ENCODE results near the gene MBNL1. TPM values are rescaled to one million over a fixed set of nuclear protein-coding genes. Genes with fewer than 3 reads are reported as not detected.

The MBNL1 gene
- total RNA-seq, 1 donor from 2014 or later = 295 TPM

- Mint-ChIP-seq H3K36me3 (ENCODE audit: low read depth) (peaks cover 41% of the 10 kb centered on the region), H3K4me3 (peak overlapping the region; percentile 70), H3K27ac (peak overlapping the region; percentile 94), H3K9me3 (peaks cover 11% of the 10 kb centered on the region), H3K4me1 (ENCODE audit: low read depth) (peaks cover 97% of the 10 kb centered on the region), H3K27me3 (ENCODE audit: insufficient read depth) (no peaks in the 10 kb centered on the region)
- intact Hi-C loops (cut with micrococcal nuclease) = loop anchor here (1.0 to 10.0 kb wide), 3 partner anchors 59 to 1710 kb away; partner anchors contain the start of genes EIF2A and SERP1
- no peak for DNase-seq (ENCODE audit: low spot score)
These were observed 11.7 kb upstream of the MBNL1 start for GRCh38 chr3:152256851-152257562.

DNA sequence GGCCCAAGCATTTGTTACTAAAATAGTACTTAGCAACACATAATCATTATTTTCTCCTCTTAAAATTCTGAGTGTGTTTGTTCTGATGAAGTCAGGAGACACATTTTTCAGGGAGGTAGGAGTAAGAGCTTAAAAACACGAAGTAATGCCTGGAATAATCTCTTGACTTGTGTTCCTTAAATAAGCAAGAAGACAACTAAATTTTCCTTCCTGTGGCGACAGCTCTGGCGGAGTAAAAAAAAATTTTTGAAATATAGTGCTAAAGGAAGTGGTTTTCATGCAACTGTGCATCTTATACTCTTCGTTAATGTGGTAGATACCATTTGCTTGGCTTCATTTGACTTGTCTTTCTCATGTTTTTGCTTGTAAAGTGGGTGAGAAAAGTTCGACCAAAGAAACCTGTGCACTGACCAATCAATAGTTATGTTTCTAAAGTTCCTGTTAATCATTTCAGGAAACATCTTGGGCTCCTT, 11.1 kb upstream of the MBNL1 start:
- intact Hi-C loops (cut with micrococcal nuclease) = loop anchor here (1.0 to 10.0 kb wide), 11 partner anchors 11 to 1710 kb away; partner anchors contain the start of genes EIF2A, GPR171, MBNL1 and SERP1
- H3K9me3 Mint-ChIP-seq = peaks cover 11% of the 10 kb centered on the region

DNA sequence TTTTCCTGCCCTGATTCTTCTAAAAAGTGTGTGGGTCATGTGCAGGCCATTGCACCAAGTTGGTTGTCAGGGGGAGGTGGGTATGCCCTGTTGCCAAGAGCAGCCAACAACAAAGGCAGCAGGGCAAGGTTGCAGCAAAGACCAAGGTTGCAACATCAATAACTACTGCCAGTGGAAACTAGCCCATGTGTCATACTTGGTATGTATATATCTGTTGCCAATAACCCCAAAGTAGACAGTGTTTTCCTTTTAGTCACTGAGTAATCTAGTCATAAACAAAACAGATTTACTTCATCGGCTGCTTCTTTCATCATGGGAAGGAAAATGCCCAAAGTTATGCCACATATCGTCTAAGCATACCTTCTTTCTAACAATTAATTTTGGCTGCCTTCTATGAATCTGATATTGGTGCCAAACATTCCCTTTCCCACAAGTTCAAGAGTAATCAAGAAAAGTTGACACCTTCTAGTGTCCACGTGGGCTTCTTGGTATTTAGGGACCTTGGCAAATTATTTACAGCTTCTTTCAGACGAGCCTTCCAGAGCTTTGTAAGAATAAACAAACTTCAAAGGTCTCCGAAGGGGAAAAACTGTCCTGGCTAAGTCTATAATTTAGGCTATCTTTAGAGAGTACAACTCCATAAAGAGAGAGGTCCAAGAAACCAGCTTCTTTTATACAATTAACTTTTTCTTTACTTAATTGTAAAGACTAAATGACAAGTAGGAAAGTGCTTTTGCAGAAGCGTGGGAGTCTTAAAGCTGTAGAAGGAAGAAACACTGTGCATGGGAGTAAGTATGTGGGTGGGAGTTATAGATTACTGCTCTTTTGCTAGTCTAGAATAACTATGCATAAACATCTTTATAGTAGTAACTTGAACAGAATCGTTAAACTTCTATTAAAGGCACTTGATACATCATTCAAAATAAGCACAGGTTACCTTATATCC, 10.0 kb upstream of the MBNL1 start:
- peak; percentile 62 for DNase-seq (ENCODE audit: low spot score)
- Mint-ChIP-seq H3K4me1 (ENCODE audit: low read depth) (peaks cover 90% of the 10 kb centered on the region), H3K27me3 (ENCODE audit: insufficient read depth) (no peaks in the 10 kb centered on the region), H3K9me3 (peaks cover 9% of the 10 kb centered on the region), H3K27ac (peak overlapping the region; percentile 98), H3K4me3 (peak overlapping the region; percentile 81), H3K36me3 (ENCODE audit: low read depth) (peaks cover 36% of the 10 kb centered on the region)
- intact Hi-C loops (cut with micrococcal nuclease) = loop anchor here (1.0 to 10.0 kb wide), 10 partner anchors 10 to 1711 kb away; partner anchors contain the start of genes EIF2A, GPR171, MBNL1 and SERP1

More for the DNA sequence above, 11.1 kb upstream of the MBNL1 start:
- H3K4me1 Mint-ChIP-seq (ENCODE audit: low read depth) = peaks cover 96% of the 10 kb centered on the region
- H3K36me3 Mint-ChIP-seq (ENCODE audit: low read depth) = peaks cover 42% of the 10 kb centered on the region
- H3K4me3 Mint-ChIP-seq = peak overlapping the region; percentile 70
- H3K27me3 Mint-ChIP-seq (ENCODE audit: insufficient read depth) = no peaks in the 10 kb centered on the region
- no peak for DNase-seq (ENCODE audit: low spot score)
- peak overlapping the region; percentile 94 for H3K27ac Mint-ChIP-seq

- peak overlapping the region; percentile 85 for H3K27ac Mint-ChIP-seq
- peaks cover 90% of the 10 kb centered on the region for H3K4me1 Mint-ChIP-seq (ENCODE audit: low read depth)
- H3K9me3 Mint-ChIP-seq = peaks cover 5% of the 10 kb centered on the region
- intact Hi-C loops (cut with micrococcal nuclease) = loop anchor here (5.0 to 10.0 kb wide), 2 partner anchors 1365 to 1712 kb away; partner anchors contain the start of genes EIF2A and SERP1
- DNase-seq (ENCODE audit: low spot score) = no peak
- peaks cover 38% of the 10 kb centered on the region for H3K36me3 Mint-ChIP-seq (ENCODE audit: low read depth)
- no peaks in the 10 kb centered on the region for H3K27me3 Mint-ChIP-seq (ENCODE audit: insufficient read depth)
- H3K4me3 Mint-ChIP-seq = peak overlapping the region; percentile 75
These were observed 9.3 kb upstream of the MBNL1 start for GRCh38 chr3:152259468-152259867.

- peak overlapping the region; percentile 2 for H3K4me3 Mint-ChIP-seq
- no peaks in the 10 kb centered on the region for H3K27me3 Mint-ChIP-seq (ENCODE audit: insufficient read depth)
- intact Hi-C loops (cut with micrococcal nuclease) = no loop called here
These were observed 8.7 kb upstream of the MBNL1 start for GRCh38 chr3:152260026-152260425.

GRCh38 chr3:152260529-152260928, 8.2 kb upstream of the MBNL1 start:
- H3K4me1 Mint-ChIP-seq (ENCODE audit: low read depth) = peaks cover 88% of the 10 kb centered on the region
- H3K9me3 Mint-ChIP-seq = peaks cover 3% of the 10 kb centered on the region
- H3K27me3 Mint-ChIP-seq (ENCODE audit: insufficient read depth) = no peaks in the 10 kb centered on the region
- no peak for DNase-seq (ENCODE audit: low spot score)
- H3K36me3 Mint-ChIP-seq (ENCODE audit: low read depth) = peaks cover 35% of the 10 kb centered on the region
- no peak overlapping the region for H3K27ac Mint-ChIP-seq
- no peak overlapping the region for H3K4me3 Mint-ChIP-seq
- intact Hi-C loops (cut with micrococcal nuclease) = no loop called here

More at GRCh38 chr3:152260026-152260425, 8.7 kb upstream of the MBNL1 start:
- peak overlapping the region; percentile 36 for H3K27ac Mint-ChIP-seq
- peaks cover 5% of the 10 kb centered on the region for H3K9me3 Mint-ChIP-seq
- peaks cover 38% of the 10 kb centered on the region for H3K36me3 Mint-ChIP-seq (ENCODE audit: low read depth)
- DNase-seq (ENCODE audit: low spot score) = no peak
- peaks cover 89% of the 10 kb centered on the region for H3K4me1 Mint-ChIP-seq (ENCODE audit: low read depth)

DNA sequence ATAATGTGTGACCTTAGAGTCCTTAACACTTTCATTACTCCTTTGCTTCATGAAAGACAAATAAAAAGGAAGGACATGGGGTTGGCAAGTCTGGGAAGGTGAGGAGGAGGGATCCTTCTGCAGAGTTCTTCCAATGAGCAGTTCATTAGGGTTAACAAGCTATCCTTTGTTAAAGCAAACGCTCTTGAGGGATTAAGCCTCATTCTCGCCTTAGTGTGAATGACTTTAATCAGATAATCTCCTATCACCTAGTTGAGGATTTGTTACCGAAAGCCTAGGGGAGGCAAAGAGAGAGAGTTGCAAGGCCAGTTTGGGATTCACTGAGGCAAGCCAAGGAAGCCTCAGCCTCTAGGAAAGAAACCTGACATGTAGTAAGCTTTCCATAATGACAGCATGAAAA, 7.4 kb upstream of the MBNL1 start:
- Mint-ChIP-seq H3K27me3 (ENCODE audit: insufficient read depth) (no peaks in the 10 kb centered on the region), H3K9me3 (no peaks in the 10 kb centered on the region), H3K4me3 (no peak overlapping the region), H3K27ac (no peak overlapping the region), H3K4me1 (ENCODE audit: low read depth) (peaks cover 88% of the 10 kb centered on the region), H3K36me3 (ENCODE audit: low read depth) (peaks cover 32% of the 10 kb centered on the region)
- DNase-seq (ENCODE audit: low spot score) = no peak
- intact Hi-C loops (cut with micrococcal nuclease) = no loop called here

GRCh38 chr3:152263711-152264110, 5.0 kb upstream of the MBNL1 start:
- H3K27me3 Mint-ChIP-seq (ENCODE audit: insufficient read depth) = no peaks in the 10 kb centered on the region
- peaks cover 85% of the 10 kb centered on the region for H3K4me1 Mint-ChIP-seq (ENCODE audit: low read depth)
- no peaks in the 10 kb centered on the region for H3K9me3 Mint-ChIP-seq
- peak overlapping the region; percentile 61 for H3K27ac Mint-ChIP-seq
- DNase-seq (ENCODE audit: low spot score) = no peak
- intact Hi-C loops (cut with micrococcal nuclease) = no loop called here
- no peak overlapping the region for H3K4me3 Mint-ChIP-seq
- peaks cover 29% of the 10 kb centered on the region for H3K36me3 Mint-ChIP-seq (ENCODE audit: low read depth)

DNA sequence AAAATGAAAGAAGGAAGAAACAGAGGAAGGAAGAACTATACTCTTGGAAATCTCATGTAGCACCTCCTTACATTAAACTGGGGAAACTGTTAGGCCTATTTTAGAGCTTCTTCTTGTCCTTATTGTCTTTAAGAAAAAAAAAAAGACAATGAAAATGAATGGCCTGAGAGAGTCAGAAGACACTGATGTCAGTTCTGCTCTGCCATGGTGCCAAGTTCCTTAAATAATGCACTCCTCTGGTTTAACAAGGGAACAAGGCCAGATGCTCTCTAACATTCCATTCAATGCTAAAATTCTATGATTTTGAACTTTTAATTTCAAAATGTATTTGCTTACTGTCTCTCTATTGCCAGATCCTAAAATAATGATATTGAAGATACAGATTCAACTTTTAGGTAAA, 4.4 kb upstream of the MBNL1 start:
- Mint-ChIP-seq H3K27me3 (ENCODE audit: insufficient read depth) (no peaks in the 10 kb centered on the region), H3K4me1 (ENCODE audit: low read depth) (peaks cover 78% of the 10 kb centered on the region), H3K36me3 (ENCODE audit: low read depth) (peaks cover 25% of the 10 kb centered on the region), H3K27ac (peak overlapping the region; percentile 54), H3K4me3 (peak overlapping the region; percentile 3), H3K9me3 (no peaks in the 10 kb centered on the region)
- intact Hi-C loops (cut with micrococcal nuclease) = no loop called here
- DNase-seq (ENCODE audit: low spot score) = no peak

GRCh38 chr3:152266221-152266995, 2.3 kb upstream of the MBNL1 start:
- H3K36me3 Mint-ChIP-seq (ENCODE audit: low read depth) = peaks cover 32% of the 10 kb centered on the region
- H3K4me1 Mint-ChIP-seq (ENCODE audit: low read depth) = peaks cover 67% of the 10 kb centered on the region
- H3K27ac Mint-ChIP-seq = peak overlapping the region; percentile 94
- intact Hi-C loops (cut with micrococcal nuclease) = loop anchor here (5.0 kb wide), 1 partner anchor 896 kb away; the partner anchor contains the start of gene RAP2B
- DNase-seq (ENCODE audit: low spot score) = no peak
- peak overlapping the region; percentile 90 for H3K4me3 Mint-ChIP-seq
- H3K9me3 Mint-ChIP-seq = no peaks in the 10 kb centered on the region
- no peaks in the 10 kb centered on the region for H3K27me3 Mint-ChIP-seq (ENCODE audit: insufficient read depth)

- no peak for DNase-seq (ENCODE audit: low spot score)
- H3K4me1 Mint-ChIP-seq (ENCODE audit: low read depth) = peaks cover 73% of the 10 kb centered on the region
- no peaks in the 10 kb centered on the region for H3K27me3 Mint-ChIP-seq (ENCODE audit: insufficient read depth)
- peak overlapping the region; percentile 90 for H3K4me3 Mint-ChIP-seq
- intact Hi-C loops (cut with micrococcal nuclease) = loop anchor here (1.0 to 5.0 kb wide), 8 partner anchors 10 to 894 kb away; partner anchors contain the start of gene RAP2B
- peak overlapping the region; percentile 94 for H3K27ac Mint-ChIP-seq
- H3K36me3 Mint-ChIP-seq (ENCODE audit: low read depth) = peaks cover 34% of the 10 kb centered on the region
- no peaks in the 10 kb centered on the region for H3K9me3 Mint-ChIP-seq
These were observed 736 bp upstream of the MBNL1 start for GRCh38 chr3:152267831-152268554.

Data from activated T-helper 1 cell treated with anti-CD3 and anti-CD28 coated beads, Interleukin-12 subunit alpha, Interleukin-12 subunit beta, Interleukin-2, Interleukin-4 antibody, amounts not matched to agents 30 ng/mL and 10 ng/mL and 1 ng/mL, durations not matched to agents 14 hours and 24 hours and 36 hours (primary cell).